ENCODE measurements around the gene OR11A1.
"Not testable (repeated sequence)": the region's sequence is repeated elsewhere in the genome, so short reads cannot be mapped to it uniquely, and the experiment has no call there.

The OR11A1 gene

DNA sequence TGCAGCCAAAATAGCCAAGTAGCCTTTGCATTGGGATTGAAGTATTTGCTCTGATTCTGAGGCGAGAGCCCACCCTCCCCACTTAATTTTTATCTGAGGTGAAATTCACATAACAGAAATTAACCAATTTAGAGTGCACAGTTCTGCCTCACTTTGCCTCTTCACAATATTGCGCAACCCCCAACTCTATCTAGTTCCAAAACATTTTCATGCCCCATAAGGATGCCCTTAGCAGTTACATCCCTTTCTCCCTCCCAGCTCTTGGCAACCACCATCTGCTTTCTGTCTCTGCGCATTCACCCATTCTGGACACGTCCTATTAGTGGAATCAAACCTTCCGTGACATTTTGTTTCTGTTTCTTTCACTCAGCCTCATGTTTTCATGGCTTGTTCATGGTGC lies 21.9 kb upstream of the OR11A1 start:
- DNase-seq (ENCODE audit: low spot score), result no peak

DNA sequence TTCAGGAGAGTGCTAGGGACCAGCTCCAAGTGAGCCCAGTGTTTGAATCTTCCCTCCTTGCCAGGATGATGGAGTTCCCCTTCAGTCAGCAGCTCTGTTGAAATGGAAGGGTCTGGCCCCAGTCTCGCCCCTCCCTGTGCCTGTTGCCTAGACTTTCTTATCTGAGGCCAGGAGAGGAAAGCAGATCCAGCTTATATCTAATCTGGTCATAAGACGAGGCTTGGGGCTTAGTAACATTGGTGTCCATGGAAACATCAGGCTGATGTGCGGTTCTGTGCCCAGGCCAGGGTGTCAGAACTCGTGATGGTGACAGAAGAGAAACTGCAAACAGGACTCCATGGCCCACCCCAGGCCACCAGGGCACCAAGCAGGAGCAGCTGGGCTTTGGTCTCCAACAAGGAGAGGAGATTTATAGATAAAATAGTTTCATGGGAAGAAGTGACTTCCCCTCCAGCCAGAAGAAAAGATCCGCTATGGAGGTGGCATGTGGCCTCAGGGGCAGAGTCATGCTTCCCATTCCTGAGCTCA lies 21.1 kb upstream of the OR11A1 start:
- DNase-seq (ENCODE audit: low spot score), result no peak

DNA sequence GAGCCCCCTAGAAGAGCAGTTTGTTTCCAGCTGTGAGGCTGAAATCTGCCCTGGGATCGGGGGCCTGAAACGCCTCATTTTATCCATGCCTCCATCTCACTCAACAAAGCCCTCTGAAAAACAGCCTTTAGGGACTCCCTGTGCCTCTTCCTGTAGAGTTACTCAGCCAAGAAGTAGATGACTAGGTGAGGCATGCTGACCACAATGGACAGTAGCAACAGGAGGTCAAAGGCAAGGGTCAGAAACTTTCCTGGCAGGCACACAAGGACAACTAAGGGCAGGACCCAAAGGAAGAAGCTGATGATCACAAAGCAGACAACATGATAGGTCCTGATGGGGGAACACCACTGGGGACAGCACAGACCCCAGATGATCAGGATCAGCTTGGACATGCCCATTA lies 18.1 kb upstream of the OR11A1 start:
- DNase-seq (ENCODE audit: low spot score), result no peak

DNA sequence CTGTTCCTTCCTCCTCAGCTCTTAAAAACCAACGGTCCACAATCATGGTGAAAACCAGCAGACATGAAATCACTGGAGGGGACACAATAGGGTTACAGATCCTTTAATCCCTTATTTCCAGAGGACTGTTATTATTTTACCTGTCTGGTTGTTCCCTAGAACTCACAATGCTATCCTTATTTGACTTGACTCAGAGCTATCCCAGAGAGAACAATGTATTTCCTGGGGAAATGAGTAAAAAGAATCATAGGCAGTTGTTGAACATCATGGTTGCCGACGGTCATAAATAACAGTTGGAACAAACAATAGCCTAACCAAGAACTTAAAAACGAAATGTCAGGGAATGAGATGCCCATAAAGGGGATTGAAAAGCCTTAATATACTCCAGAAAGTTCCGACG lies 9.4 kb upstream of the OR11A1 start:
- DNase-seq (ENCODE audit: low spot score), result no peak

DNA sequence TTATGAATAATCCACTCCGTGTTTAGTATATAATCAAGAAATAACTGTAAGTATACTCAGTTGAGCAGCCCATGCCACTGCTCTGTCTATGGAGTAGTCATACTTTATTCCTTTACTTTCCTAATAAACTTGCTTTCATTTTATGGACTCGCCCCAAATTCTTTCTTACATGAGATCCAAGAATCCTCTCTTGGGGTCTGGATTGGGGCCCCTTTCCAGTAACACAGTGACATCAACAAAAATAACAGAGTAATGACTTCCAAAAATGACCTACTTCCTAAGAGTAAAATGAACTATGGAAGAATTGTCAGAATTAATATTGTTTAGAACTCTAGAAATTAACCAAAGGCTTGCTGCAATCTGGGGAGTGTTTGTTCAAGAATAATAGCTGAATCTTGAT lies 8.9 kb upstream of the OR11A1 start:
- no peak for DNase-seq (ENCODE audit: low spot score)

DNA sequence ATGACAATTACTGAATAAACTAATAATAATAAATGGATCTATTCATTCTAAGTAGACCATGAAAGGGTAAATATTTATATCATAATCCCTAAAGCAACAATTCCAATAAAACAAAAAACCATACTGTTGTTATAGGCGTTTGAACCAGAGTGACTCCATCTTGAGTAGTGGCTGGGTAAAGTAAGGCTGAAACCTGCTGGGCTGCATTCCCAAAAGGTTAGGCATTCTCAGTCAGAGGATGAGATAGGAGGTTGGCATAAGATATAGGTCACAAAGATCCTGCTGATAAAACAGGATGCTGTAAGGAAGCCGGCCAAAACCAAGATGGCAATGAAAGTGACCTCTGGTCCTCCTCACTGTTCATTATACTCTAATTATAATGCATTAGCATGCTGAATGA lies 8.4 kb upstream of the OR11A1 start:
- no peak for DNase-seq (ENCODE audit: low spot score)

DNA sequence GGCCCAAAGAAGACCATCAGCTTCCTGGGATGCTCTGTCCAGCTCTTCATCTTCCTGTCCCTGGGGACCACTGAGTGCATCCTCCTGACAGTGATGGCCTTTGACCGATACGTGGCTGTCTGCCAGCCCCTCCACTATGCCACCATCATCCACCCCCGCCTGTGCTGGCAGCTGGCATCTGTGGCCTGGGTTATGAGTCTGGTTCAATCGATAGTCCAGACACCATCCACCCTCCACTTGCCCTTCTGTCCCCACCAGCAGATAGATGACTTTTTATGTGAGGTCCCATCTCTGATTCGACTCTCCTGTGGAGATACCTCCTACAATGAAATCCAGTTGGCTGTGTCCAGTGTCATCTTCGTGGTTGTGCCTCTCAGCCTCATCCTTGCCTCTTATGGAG lies 5.2 kb upstream of the OR11A1 start:
- no peak for DNase-seq (ENCODE audit: low spot score)

DNA sequence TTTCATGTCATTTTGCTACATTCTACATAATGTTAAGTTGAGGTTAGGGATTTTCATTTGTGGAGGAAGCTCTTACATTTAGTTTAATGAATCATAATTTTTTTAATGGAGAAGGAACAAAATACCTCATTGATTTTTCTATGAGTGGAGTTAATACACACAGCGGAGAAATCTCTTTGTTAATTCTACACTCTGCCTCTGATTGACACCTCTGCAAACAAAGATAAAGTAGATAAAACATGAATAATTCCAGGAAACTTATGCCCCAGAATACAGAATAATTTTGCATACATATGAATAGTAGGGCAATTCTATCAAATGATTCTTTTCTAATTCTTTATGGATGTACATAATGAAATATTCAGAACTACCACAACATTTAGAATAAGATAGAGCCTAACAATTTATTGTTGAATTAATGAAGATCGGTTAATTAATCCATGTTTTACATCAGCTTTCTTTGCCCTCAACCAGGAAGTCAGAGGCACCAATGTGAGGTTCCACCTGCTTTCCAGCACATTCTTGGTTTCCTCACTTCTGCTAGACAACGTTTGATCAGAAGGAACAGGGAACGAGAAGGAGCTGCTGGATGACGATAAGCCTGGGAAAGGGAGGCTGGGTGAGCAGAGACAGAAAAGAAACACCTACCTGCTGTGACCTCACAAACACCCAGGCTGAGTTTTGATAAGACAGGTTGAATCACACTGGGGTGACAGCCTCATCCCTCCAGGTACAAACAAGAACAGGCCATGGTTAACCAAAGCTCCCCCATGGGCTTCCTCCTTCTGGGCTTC lies 4.3 kb upstream of the OR11A1 start:
- DNase-seq (ENCODE audit: low spot score), result no peak

DNA sequence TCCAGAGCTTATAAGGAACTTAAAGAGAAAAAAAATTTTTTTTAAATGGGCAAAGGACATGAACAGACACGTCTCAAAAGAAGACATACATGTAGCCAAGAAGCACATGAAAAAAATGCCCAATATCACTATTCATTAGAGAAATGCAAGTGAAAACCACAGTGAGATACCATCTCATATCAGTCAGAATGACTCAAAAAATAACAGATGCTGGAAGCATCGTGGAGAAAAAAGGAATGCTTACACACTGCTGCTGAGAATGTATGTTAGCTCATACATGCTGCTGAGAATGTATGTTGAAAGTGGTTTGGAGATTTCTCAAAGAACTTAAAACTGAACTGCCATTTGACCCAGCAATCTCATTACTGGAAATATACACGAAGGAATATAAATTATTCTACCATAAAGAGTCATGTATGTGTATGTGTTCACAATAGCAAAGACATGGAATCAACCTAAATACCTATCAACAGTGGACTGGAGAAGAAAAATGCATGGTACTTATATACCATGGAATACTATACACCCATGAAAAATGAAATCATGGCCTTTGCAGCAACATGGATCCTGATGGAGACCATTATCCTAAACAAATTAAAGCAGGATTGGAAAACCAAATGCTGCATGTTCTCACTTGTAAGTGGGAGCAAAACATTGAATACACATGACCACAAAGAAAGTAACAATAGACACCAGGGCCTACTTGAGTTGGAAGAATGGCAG lies 5.2 kb downstream of the OR11A1 start:
- DNase-seq (ENCODE audit: low spot score), result no peak

DNA sequence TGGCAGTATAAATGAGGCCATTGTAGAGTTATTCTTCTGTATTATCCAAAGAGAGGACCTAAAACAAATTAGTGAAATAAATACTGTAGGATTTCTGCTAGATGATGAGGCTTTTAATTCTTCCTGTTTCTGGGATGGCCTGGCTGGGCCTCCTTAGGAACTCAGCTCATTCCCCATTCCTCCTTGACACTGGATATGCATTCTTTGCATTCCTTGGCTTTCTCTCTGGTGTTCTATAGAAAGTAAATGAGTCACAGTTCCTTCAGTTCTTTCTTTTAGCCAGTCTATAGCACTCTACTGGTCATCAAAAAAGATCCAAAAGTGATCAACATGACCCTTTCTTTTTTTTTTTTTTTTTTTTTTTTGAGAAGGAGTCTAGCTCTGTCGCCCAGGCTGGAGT lies 9.2 kb downstream of the OR11A1 start:
- DNase-seq (ENCODE audit: low spot score), result no peak

DNA sequence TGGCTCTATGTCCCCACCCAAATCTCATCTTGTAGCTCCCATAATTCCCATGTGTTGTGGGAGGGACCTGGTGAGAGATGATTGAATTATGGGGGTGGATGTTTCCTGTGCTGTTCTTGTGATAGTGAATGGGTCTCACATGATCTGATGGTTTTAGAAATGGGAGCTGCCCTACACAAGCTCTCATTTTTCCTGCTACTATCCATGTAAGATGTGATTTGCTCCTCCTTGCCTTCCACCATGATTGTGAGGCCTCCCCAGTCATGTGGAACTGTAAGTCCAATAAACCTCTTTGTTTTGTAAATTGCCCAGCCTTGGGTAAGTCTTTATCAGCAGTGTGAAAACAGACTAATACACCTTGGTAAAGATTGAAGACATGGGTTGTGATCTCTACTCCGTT lies 12.8 kb downstream of the OR11A1 start:
- DNase-seq (ENCODE audit: low spot score), result not testable (repeated sequence)

DNA sequence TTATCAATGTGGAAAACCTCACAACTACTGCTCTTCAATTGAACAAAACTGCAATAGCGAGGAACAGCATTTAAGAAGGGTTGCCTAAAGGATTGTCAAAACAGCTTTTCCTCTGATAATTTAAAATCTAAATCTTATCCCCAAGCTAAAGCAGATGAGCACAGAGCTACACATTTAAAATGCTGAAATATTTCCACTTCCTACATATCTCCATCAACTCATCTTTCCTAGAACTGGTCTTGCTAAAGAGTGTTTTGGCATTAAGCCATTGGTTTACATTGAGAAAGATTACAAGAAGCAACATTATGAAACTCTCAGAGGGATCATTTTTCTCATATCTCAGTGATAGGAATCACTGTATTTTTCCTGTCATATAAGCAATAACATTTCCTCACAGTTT lies 14.2 kb downstream of the OR11A1 start:
- no peak for DNase-seq (ENCODE audit: low spot score)

DNA sequence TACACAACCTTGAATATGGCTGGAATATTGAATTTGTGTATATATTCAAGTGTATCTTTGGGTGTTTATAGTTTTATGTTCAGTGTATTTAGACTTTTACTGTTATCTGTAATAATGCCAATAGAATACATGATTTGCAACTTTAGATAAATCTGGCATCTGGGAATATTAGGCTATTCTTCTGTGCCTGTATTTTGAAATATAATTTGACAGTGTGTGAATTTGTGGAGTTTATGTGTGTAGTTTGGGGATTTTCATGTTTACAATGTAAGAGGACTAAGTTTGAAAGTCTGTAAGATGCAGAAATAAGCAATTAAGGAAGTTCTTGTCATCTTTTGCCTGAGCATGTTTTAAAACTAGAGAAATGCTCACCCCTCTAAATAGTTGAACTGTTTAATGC lies 17.9 kb downstream of the OR11A1 start, which contains the start of gene OR10C1:
Gene OR10C1 (plus strand): TSS at position 301 of the 400 bp plus-strand sequence. CDS start 710 bp downstream, outside the sequence.
- no peak for DNase-seq (ENCODE audit: low spot score)

DNA sequence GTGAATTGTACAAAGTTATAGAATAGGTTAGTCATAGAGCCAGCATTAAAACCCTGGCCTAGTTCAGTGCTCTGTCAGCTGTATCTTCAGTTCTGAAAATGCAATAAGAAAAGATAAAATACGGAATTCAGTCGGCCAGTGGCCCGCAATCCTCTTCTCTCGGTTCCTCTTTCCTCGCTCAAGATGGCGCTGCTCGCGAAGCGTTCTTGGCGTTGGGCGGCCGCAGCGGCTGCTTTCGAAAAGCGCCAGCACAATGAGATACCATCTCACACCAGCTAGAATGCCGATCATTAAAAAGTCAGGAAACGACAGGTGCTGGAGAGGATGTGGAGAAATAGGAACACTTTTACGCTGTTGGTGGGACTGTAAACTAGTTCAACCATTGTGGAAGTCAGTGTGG lies 20.1 kb downstream of the OR11A1 start:
- DNase-seq (ENCODE audit: low spot score), result not testable (repeated sequence)

DNA sequence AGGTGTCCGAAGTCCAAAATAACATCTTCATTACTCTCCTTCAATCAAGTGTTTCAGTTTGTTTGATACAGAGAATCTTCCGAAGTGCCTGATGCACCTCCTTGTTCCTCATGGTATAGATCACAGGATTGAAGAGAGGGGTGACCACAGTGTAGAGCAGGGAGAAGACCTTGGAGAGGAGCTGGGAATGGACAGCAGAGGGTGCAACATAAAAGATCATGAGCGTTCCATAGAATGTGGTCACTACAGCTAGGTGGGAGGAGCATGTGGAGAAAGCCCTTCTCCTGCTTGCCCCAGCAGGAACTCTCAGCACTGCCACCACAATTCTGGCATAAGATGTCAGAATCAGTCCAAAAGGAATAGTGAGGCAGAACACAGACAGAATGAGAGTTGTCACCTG lies 30.2 kb downstream of the OR11A1 start:
- no peak for DNase-seq (ENCODE audit: low spot score)

DNA sequence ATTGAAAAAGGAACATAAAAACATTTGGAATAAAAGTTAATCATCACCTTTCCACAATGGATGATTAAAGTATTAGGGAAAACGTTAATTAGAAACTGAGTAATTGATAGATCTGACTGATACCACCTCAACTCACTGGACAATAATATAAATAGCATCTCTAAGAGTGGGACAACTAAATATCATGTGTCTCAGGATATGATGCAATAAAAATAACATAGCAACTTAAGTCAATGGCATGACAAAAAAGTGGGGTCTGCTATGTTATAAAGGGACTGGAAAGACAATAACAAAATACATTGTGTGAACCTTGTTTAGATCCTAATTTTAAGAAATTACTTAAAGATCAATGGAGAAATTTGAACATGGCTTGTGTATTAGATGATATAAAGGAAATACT lies 31.8 kb downstream of the OR11A1 start:
- no peak for DNase-seq (ENCODE audit: low spot score)

DNA sequence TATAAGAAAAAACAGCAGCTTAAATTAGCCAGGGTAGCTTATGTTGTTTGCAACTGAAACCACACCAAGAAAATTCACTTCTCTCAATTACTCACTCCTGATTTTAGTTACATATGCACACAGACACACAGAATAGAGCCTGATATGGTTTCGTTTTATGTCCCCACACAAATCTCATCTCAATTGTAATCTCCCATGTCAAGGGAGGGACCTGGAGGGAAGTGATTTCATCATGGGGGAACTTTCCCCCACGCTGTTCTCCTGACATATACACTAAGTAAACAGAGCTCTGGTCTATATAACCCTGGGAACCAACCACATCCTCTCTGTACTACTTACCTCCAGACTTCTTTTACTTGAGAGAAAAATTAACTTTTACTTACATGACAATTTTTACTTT lies 32.3 kb downstream of the OR11A1 start:
- no peak for DNase-seq (ENCODE audit: low spot score)

DNA sequence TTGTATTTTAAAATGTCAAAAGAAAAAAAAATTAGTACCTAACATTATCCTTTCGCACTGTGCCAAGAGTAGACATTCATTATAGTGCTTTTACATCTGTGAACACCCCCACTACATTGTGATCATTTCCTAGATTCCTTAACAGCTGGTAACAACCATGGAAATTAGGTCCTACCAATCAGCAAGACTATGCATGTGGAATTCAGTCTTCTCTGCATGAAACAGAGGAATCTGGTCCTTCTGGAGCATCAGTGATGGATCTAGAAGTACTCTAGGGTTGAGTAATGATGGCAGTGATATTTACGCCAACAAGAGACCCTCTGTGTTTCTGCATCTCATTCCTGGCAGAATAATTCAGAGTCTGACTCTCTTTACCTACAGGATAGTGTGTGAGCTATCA lies 32.7 kb downstream of the OR11A1 start:
- DNase-seq (ENCODE audit: low spot score), result no peak

DNA sequence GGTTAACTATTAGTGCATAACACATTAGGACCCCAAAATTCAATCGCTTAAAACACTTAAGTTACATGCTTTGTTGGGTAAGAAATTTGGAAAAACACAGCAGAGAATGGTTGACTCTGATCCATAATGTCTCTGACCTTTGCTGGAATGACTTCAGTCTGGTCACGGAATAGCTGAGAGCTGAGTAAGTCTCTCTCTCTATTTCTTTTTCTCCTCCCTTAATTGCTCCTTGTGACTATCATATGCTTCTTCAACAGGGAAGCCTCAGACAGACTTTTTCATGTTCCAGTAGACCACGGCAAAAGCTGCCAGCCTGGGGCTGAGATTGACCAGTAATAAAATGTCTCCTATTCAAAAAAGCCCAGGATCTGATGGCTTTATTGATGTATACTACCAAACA lies 37.4 kb downstream of the OR11A1 start:
- DNase-seq (ENCODE audit: low spot score), result no peak

DNA sequence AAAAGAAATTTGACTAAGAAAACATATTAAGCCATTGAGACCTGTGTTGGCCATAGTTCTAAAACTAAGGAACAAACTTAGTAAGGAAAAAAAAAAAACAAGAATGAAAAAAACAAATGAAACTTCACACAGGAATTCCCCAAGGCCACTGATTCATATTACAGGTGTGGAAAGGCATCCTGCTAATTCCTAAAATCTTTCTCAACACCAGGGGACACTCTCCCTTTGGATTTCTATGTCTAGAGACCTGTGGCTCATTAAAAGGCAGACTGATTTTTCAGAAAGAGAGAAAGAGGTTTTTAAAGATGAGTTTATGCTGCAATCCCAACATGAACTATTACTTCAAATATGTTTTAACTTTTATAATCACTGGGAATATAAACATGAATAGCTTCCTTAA lies 42.3 kb downstream of the OR11A1 start, which contains the start of gene OR12D1:
Gene OR12D1 (plus strand): TSS at position 341 of the 400 bp plus-strand sequence.
- DNase-seq (ENCODE audit: low spot score), result no peak

DNA sequence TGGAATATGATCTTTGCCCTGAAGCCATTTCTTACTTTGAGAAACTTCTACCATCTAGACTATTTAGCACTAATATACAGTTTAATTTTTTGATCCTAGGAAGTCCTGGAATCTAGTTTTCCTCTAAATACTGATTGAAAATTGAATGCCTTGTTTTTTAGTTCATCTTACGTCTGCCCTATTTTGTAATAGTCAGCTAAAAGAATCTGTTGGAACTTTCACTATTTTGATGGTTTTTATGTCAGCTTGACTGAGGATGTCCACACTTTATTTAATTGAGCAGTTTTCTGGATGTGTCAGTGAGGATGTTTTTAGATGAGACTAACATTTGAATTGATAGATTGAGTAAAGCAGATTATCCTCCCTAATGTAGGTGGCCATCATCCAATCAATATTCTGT lies 53.1 kb downstream of the OR11A1 start:
- no peak for DNase-seq (ENCODE audit: low spot score)

DNA sequence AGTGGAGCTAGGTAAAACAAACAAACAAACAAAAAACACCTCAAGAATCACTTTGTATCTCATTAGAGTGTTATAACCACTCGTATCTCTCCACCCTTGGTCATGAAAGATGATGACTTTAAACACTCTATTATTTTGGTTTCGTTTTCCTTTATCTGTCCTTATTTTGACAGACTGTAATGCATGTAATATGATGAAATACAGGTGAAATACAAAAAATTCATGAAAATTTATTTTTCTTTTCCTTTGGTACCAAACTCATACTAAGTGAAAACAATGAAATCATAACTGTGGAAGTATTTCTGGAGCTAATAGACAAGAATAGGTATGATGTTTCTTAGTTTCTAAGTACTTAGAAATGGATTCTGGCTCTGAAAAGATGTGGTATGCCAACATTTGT lies 57.3 kb downstream of the OR11A1 start:
- DNase-seq (ENCODE audit: low spot score), result no peak

DNA sequence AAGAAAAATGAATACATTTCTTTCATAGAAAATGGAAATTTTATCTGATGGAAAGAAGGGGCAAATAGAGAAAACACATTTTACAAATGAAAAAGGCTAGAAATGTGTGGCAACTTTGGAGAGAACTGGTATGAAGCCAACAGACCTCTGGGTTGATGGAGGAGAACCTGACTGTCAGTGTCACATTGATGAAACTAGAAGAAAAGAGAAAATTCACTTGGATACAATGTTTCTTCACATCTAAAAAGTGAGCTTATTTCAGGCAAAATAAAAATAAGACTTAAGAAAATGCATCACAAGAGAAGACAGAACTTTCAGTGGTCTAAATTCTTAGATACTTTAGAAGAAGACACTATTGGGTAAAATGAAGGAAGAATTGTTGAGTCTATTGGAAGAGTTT lies 61.5 kb downstream of the OR11A1 start, which contains the start of gene OR12D2:
Gene OR12D2 (plus strand): TSS at position 301 of the 400 bp plus-strand sequence. CDS start 1,069 bp downstream, outside the sequence.
- no peak for DNase-seq (ENCODE audit: low spot score)

All from CD4-positive, alpha-beta T cell treated with Interleukin-6 at 100 ng/mL for 8 hours (primary cell).